ACC112 (cell line): ENCODE measurements around the gene RCL1.
"Not testable (repeated sequence)": the region's sequence is repeated elsewhere in the genome, so short reads cannot be mapped to it uniquely, and the experiment has no call there.

Experiments used
- H2AFZ ChIP-seq: fragments of 200-600 bp; sonication (generic); one replicate; pipeline ENCODE4 v1.6.0; 2017; ENCODE audit warnings: antibody characterized with exemption, low read length; ENCODE audit not compliant: unreplicated experiment
- H3K27ac ChIP-seq: fragments of 200-600 bp; sonication (generic); 2 replicates; pipeline ENCODE4 v1.5.1; 2014; ENCODE audit warnings: low read depth, mild to moderate bottlenecking, antibody characterized with exemption, low read length, moderate library complexity
- H3K27me3 ChIP-seq: fragments of 200-600 bp; sonication (generic); 2 replicates; pipeline ENCODE4 v1.6.1; 2014; ENCODE audit warnings: mild to moderate bottlenecking, antibody characterized with exemption, low read length, moderate library complexity, mixed read lengths; ENCODE audit not compliant: insufficient read depth
- H3K36me3 ChIP-seq: fragments of 200-600 bp; sonication (generic); 2 replicates; pipeline ENCODE4 v1.6.1; 2016; ENCODE audit warnings: mild to moderate bottlenecking, antibody characterized with exemption, low read length, moderate library complexity, mixed read lengths; ENCODE audit not compliant: insufficient read depth
- H3K4me1 ChIP-seq: fragments of 200-600 bp; sonication (generic); one replicate; pipeline ENCODE4 v1.6.1; 2016; ENCODE audit warnings: low read length, mixed read lengths; ENCODE audit not compliant: insufficient read depth, unreplicated experiment, control insufficient read depth
- H3K4me3 ChIP-seq: fragments of 200-600 bp; sonication (generic); 2 replicates; pipeline ENCODE4 v1.5.1; 2014; ENCODE audit warnings: mild to moderate bottlenecking, low read depth, low read length
- H3K79me2 ChIP-seq: fragments of 200-600 bp; sonication (generic); one replicate; pipeline ENCODE4 v1.6.0; 2016; ENCODE audit warnings: low read length; ENCODE audit not compliant: control insufficient read depth, unreplicated experiment, insufficient read depth

Gene RCL1

DNA sequence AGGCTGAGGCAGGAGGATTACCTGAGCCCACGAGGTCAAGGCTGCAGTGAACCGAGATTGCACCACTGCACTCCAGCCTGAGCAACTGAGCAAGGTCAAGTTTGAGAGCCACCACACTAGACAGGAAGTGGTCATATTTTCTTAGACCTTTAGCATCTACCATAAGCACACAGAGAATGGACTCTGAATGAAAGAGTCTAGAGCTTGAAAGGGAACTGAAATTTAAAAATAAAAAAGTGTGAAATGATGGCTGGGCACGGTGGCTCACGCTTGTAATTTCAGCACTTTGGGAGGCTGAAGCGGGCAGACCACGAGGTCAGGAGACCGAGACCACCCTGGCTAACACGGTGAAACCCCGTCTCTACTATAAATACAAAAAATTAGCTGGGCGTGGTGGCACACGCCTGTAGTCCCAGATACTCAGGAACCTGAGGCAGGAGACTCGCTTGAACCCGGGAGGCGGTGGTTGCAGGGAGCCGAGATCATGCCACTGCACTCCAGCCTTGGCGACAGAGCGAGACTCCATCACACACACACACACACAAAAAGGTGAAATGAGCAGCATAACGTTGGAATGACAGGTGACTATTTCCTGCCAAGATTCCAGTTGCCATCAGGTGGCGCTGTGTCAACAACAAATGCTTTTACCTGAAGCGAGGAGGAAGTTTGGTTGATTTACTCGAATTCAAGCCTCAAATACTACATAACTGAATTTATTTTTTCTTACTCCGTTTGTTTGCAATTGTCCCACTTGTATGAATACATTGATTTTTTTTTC is 30.4 kb upstream of the RCL1 start:
- Histone ChIP-seq H3K4me3 (no peak overlapping the region), H2AFZ (no peak overlapping the region), H3K27me3 (no peaks in the 10 kb centered on the region), H3K36me3 (no peaks in the 10 kb centered on the region), H3K4me1 (no peaks in the 10 kb centered on the region), H3K79me2 (no peaks in the 10 kb centered on the region), H3K27ac (no peak overlapping the region)

- Histone ChIP-seq H3K27me3 (no peaks in the 10 kb centered on the region), H3K4me3 (no peak overlapping the region), H3K27ac (no peak overlapping the region), H3K36me3 (no peaks in the 10 kb centered on the region), H2AFZ (no peak overlapping the region), H3K4me1 (no peaks in the 10 kb centered on the region), H3K79me2 (no peaks in the 10 kb centered on the region)
These were observed 29.7 kb upstream of the RCL1 start for GRCh38 chr9:4762886-4763541.

- no peak overlapping the region for H3K27ac ChIP-seq
- no peak overlapping the region for H2AFZ ChIP-seq
- H3K4me1 ChIP-seq: peaks cover 1% of the 10 kb centered on the region
- no peaks in the 10 kb centered on the region for H3K79me2 ChIP-seq
- no peaks in the 10 kb centered on the region for H3K36me3 ChIP-seq
- H3K4me3 ChIP-seq: no peak overlapping the region
- no peaks in the 10 kb centered on the region for H3K27me3 ChIP-seq
These were observed 28.7 kb upstream of the RCL1 start for GRCh38 chr9:4764033-4764432.

DNA sequence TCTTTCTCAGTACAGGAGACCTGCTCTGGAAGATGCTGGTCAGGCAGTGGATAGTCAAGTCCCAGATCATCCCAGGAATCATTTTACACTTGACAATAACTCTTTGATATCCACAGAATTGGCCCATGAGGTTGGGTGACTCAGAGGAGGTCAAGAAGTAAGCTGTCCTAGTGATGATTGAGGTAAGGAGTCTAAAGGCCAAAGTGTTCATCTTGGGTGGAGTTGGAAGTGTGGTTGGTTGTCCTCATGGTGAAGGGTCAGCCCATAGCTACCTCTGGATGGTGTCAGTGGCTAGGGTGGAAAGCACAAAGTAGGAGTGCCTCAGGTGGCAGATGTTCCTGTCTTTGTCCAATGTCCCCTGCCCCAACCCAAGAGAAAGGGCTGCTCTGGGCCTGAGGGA is 24.1 kb upstream of the RCL1 start:
- H3K4me3 ChIP-seq: no peak overlapping the region
- no peaks in the 10 kb centered on the region for H3K36me3 ChIP-seq
- H3K79me2 ChIP-seq: no peaks in the 10 kb centered on the region
- no peaks in the 10 kb centered on the region for H3K27me3 ChIP-seq
- H2AFZ ChIP-seq: no peak overlapping the region
- H3K27ac ChIP-seq: no peak overlapping the region
- H3K4me1 ChIP-seq: peaks cover 8% of the 10 kb centered on the region

- Histone ChIP-seq H3K4me1 (peaks cover 12% of the 10 kb centered on the region), H3K27me3 (no peaks in the 10 kb centered on the region), H2AFZ (no peak overlapping the region), H3K79me2 (no peaks in the 10 kb centered on the region), H3K36me3 (no peaks in the 10 kb centered on the region), H3K4me3 (no peak overlapping the region), H3K27ac (no peak overlapping the region)
These were observed 23.2 kb upstream of the RCL1 start for GRCh38 chr9:4769321-4770080.

DNA sequence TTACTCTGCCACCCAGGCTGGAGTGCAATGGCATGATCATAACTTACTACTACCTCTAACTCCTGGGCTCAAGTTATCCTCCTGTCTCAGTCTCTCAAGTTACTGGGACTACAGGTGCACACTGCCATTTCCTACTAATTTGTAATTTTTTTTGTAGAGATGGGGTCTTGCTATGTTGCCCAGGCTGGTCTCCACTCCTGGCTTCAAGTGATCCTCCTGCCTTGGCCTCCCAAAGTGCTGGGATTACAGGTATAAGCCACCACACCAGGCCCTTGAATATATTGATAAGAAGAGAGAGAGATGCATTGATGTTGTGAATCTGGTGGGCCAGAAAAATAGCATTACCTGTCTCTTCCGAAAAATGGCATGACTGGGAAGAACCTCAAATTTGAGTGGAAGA is 21.0 kb upstream of the RCL1 start:
- H3K27me3 ChIP-seq: no peaks in the 10 kb centered on the region
- H3K27ac ChIP-seq: no peak overlapping the region
- H3K36me3 ChIP-seq: no peaks in the 10 kb centered on the region
- H3K4me1 ChIP-seq: peaks cover 12% of the 10 kb centered on the region
- no peaks in the 10 kb centered on the region for H3K79me2 ChIP-seq
- H2AFZ ChIP-seq: no peak overlapping the region
- no peak overlapping the region for H3K4me3 ChIP-seq

GRCh38 chr9:4774209-4774608 is 18.5 kb upstream of the RCL1 start:
- Histone ChIP-seq H2AFZ (no peak overlapping the region), H3K4me1 (peaks cover 10% of the 10 kb centered on the region), H3K27me3 (no peaks in the 10 kb centered on the region), H3K4me3 (no peak overlapping the region), H3K79me2 (no peaks in the 10 kb centered on the region), H3K27ac (no peak overlapping the region), H3K36me3 (no peaks in the 10 kb centered on the region)

DNA sequence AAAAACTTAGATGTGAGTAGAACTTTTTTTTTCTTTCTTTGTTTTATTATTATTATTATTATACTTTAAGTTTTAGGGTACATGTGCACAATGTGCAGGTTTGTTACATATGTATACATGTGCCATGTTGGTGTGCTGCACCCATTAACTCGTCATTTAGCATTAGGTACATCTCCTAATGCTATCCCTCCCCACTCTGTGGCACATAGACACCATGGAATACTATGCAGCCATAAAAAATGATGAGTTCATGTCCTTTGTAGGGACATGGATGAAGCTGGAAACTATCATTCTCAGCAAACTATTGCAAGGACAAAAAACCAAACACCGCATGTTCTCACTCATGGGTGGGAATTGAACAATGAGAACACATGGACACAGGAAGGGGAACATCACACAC is 17.8 kb upstream of the RCL1 start:
- not testable (repeated sequence) for H2AFZ ChIP-seq, H3K79me2 ChIP-seq, H3K27ac ChIP-seq, H3K4me3 ChIP-seq, H3K36me3 ChIP-seq, H3K27me3 ChIP-seq, H3K4me1 ChIP-seq

- no peaks in the 10 kb centered on the region for H3K36me3 ChIP-seq
- no peak overlapping the region for H2AFZ ChIP-seq
- no peaks in the 10 kb centered on the region for H3K27me3 ChIP-seq
- no peaks in the 10 kb centered on the region for H3K79me2 ChIP-seq
- H3K4me3 ChIP-seq: no peak overlapping the region
- no peaks in the 10 kb centered on the region for H3K4me1 ChIP-seq
- H3K27ac ChIP-seq: no peak overlapping the region
These were observed 12.1 kb upstream of the RCL1 start for GRCh38 chr9:4780651-4781050.

GRCh38 chr9:4781408-4781807 is 11.3 kb upstream of the RCL1 start:
- Histone ChIP-seq H3K4me1 (no peaks in the 10 kb centered on the region), H2AFZ (no peak overlapping the region), H3K79me2 (no peaks in the 10 kb centered on the region), H3K27me3 (no peaks in the 10 kb centered on the region), H3K27ac (no peak overlapping the region), H3K4me3 (no peak overlapping the region), H3K36me3 (no peaks in the 10 kb centered on the region)

GRCh38 chr9:4783191-4783590 is 9.6 kb upstream of the RCL1 start:
- not testable (repeated sequence) for H2AFZ ChIP-seq, H3K27ac ChIP-seq, H3K79me2 ChIP-seq

More at GRCh38 chr9:4783191-4783590, 9.6 kb upstream of the RCL1 start:
- H3K4me1 ChIP-seq, H3K27me3 ChIP-seq, H3K4me3 ChIP-seq, H3K36me3 ChIP-seq: not testable (repeated sequence)
